ENCODE measurements around the gene GPC5.

GPC5 gene

GRCh38 chr13:91516799-91517198 is 118.4 kb downstream of the GPC5 start:
- Histone ChIP-seq H3K9me3 (ENCODE audit: control insufficient read depth, low read length) (no peaks in the 10 kb centered on the region), H3K27me3 (replicated peaks; ENCODE audit: control insufficient read depth, insufficient read depth, low read length) (no peaks in the 10 kb centered on the region), H3K9ac (ENCODE audit: low read length) (no peak overlapping the region), H3K36me3 (ENCODE audit: control insufficient read depth, insufficient read depth, low read length, severe bottlenecking) (no peaks in the 10 kb centered on the region), H3K4me1 (ENCODE audit: control insufficient read depth, insufficient read depth, low read length) (no peaks in the 10 kb centered on the region), H3K4me3 (ENCODE audit: low read length) (no peak overlapping the region)
- DNase-seq (ENCODE audit: low read depth) = no peak

GRCh38 chr13:91520952-91521351 is 122.5 kb downstream of the GPC5 start:
- no peaks in the 10 kb centered on the region for H3K9me3 ChIP-seq (ENCODE audit: control insufficient read depth, low read length)
- no peaks in the 10 kb centered on the region for H3K27me3 ChIP-seq (replicated peaks; ENCODE audit: control insufficient read depth, insufficient read depth, low read length)
- H3K9ac ChIP-seq (ENCODE audit: low read length) = no peak overlapping the region
- H3K4me3 ChIP-seq (ENCODE audit: low read length) = no peak overlapping the region
- DNase-seq (ENCODE audit: low read depth) = no peak
- no peaks in the 10 kb centered on the region for H3K4me1 ChIP-seq (ENCODE audit: control insufficient read depth, insufficient read depth, low read length)
- no peaks in the 10 kb centered on the region for H3K36me3 ChIP-seq (ENCODE audit: control insufficient read depth, insufficient read depth, low read length, severe bottlenecking)

- no peaks in the 10 kb centered on the region for H3K9me3 ChIP-seq (ENCODE audit: control insufficient read depth, low read length)
- H3K4me3 ChIP-seq (ENCODE audit: low read length) = no peak overlapping the region
- no peaks in the 10 kb centered on the region for H3K27me3 ChIP-seq (replicated peaks; ENCODE audit: control insufficient read depth, insufficient read depth, low read length)
- H3K36me3 ChIP-seq (ENCODE audit: control insufficient read depth, insufficient read depth, low read length, severe bottlenecking) = no peaks in the 10 kb centered on the region
- no peak for DNase-seq (ENCODE audit: low read depth)
- H3K4me1 ChIP-seq (ENCODE audit: control insufficient read depth, insufficient read depth, low read length) = no peaks in the 10 kb centered on the region
- no peak overlapping the region for H3K9ac ChIP-seq (ENCODE audit: low read length)
These were observed 124.7 kb downstream of the GPC5 start for GRCh38 chr13:91523116-91523515.

- Histone ChIP-seq H3K9me3 (ENCODE audit: control insufficient read depth, low read length) (no peaks in the 10 kb centered on the region), H3K27me3 (replicated peaks; ENCODE audit: control insufficient read depth, insufficient read depth, low read length) (no peaks in the 10 kb centered on the region), H3K36me3 (ENCODE audit: control insufficient read depth, insufficient read depth, low read length, severe bottlenecking) (no peaks in the 10 kb centered on the region), H3K4me3 (ENCODE audit: low read length) (no peak overlapping the region), H3K9ac (ENCODE audit: low read length) (no peak overlapping the region), H3K4me1 (ENCODE audit: control insufficient read depth, insufficient read depth, low read length) (no peaks in the 10 kb centered on the region)
- DNase-seq (ENCODE audit: low read depth) = no peak
These were observed 128.2 kb downstream of the GPC5 start for GRCh38 chr13:91526543-91527033.

GRCh38 chr13:91529739-91530482 is 131.5 kb downstream of the GPC5 start:
- no peaks in the 10 kb centered on the region for H3K27me3 ChIP-seq (replicated peaks; ENCODE audit: control insufficient read depth, insufficient read depth, low read length)
- no peak for DNase-seq (ENCODE audit: low read depth)
- H3K9me3 ChIP-seq (ENCODE audit: control insufficient read depth, low read length) = no peaks in the 10 kb centered on the region
- no peaks in the 10 kb centered on the region for H3K4me1 ChIP-seq (ENCODE audit: control insufficient read depth, insufficient read depth, low read length)
- H3K36me3 ChIP-seq (ENCODE audit: control insufficient read depth, insufficient read depth, low read length, severe bottlenecking) = no peaks in the 10 kb centered on the region
- H3K9ac ChIP-seq (ENCODE audit: low read length) = no peak overlapping the region
- no peak overlapping the region for H3K4me3 ChIP-seq (ENCODE audit: low read length)

- H3K9me3 ChIP-seq (ENCODE audit: control insufficient read depth, low read length) = no peaks in the 10 kb centered on the region
- H3K36me3 ChIP-seq (ENCODE audit: control insufficient read depth, insufficient read depth, low read length, severe bottlenecking) = no peaks in the 10 kb centered on the region
- H3K4me1 ChIP-seq (ENCODE audit: control insufficient read depth, insufficient read depth, low read length) = no peaks in the 10 kb centered on the region
- H3K9ac ChIP-seq (ENCODE audit: low read length) = no peak overlapping the region
- H3K4me3 ChIP-seq (ENCODE audit: low read length) = no peak overlapping the region
- no peaks in the 10 kb centered on the region for H3K27me3 ChIP-seq (replicated peaks; ENCODE audit: control insufficient read depth, insufficient read depth, low read length)
- no peak for DNase-seq (ENCODE audit: low read depth)
These were observed 133.2 kb downstream of the GPC5 start for GRCh38 chr13:91531646-91532045.

- Histone ChIP-seq H3K4me1 (ENCODE audit: control insufficient read depth, insufficient read depth, low read length) (no peaks in the 10 kb centered on the region), H3K4me3 (ENCODE audit: low read length) (no peak overlapping the region), H3K36me3 (ENCODE audit: control insufficient read depth, insufficient read depth, low read length, severe bottlenecking) (no peaks in the 10 kb centered on the region), H3K9me3 (ENCODE audit: control insufficient read depth, low read length) (no peaks in the 10 kb centered on the region), H3K9ac (ENCODE audit: low read length) (no peak overlapping the region), H3K27me3 (replicated peaks; ENCODE audit: control insufficient read depth, insufficient read depth, low read length) (no peaks in the 10 kb centered on the region)
- DNase-seq (ENCODE audit: low read depth) = no peak
These were observed 134.9 kb downstream of the GPC5 start for GRCh38 chr13:91533354-91533753.

GRCh38 chr13:91534996-91535395 is 136.6 kb downstream of the GPC5 start:
- H3K36me3 ChIP-seq (ENCODE audit: control insufficient read depth, insufficient read depth, low read length, severe bottlenecking) = no peaks in the 10 kb centered on the region
- no peak overlapping the region for H3K4me3 ChIP-seq (ENCODE audit: low read length)
- no peaks in the 10 kb centered on the region for H3K27me3 ChIP-seq (replicated peaks; ENCODE audit: control insufficient read depth, insufficient read depth, low read length)
- no peaks in the 10 kb centered on the region for H3K9me3 ChIP-seq (ENCODE audit: control insufficient read depth, low read length)
- DNase-seq (ENCODE audit: low read depth) = no peak
- H3K4me1 ChIP-seq (ENCODE audit: control insufficient read depth, insufficient read depth, low read length) = no peaks in the 10 kb centered on the region
- H3K9ac ChIP-seq (ENCODE audit: low read length) = no peak overlapping the region

GRCh38 chr13:91537376-91537775 is 139.0 kb downstream of the GPC5 start:
- H3K36me3 ChIP-seq (ENCODE audit: control insufficient read depth, insufficient read depth, low read length, severe bottlenecking) = no peaks in the 10 kb centered on the region
- H3K9me3 ChIP-seq (ENCODE audit: control insufficient read depth, low read length) = no peaks in the 10 kb centered on the region
- DNase-seq (ENCODE audit: low read depth) = no peak
- H3K27me3 ChIP-seq (replicated peaks; ENCODE audit: control insufficient read depth, insufficient read depth, low read length) = no peaks in the 10 kb centered on the region
- H3K4me3 ChIP-seq (ENCODE audit: low read length) = no peak overlapping the region
- no peak overlapping the region for H3K9ac ChIP-seq (ENCODE audit: low read length)
- no peaks in the 10 kb centered on the region for H3K4me1 ChIP-seq (ENCODE audit: control insufficient read depth, insufficient read depth, low read length)

- no peak overlapping the region for H3K4me3 ChIP-seq (ENCODE audit: low read length)
- no peak overlapping the region for H3K9ac ChIP-seq (ENCODE audit: low read length)
- H3K27me3 ChIP-seq (replicated peaks; ENCODE audit: control insufficient read depth, insufficient read depth, low read length) = no peaks in the 10 kb centered on the region
- H3K9me3 ChIP-seq (ENCODE audit: control insufficient read depth, low read length) = no peaks in the 10 kb centered on the region
- H3K4me1 ChIP-seq (ENCODE audit: control insufficient read depth, insufficient read depth, low read length) = no peaks in the 10 kb centered on the region
- no peaks in the 10 kb centered on the region for H3K36me3 ChIP-seq (ENCODE audit: control insufficient read depth, insufficient read depth, low read length, severe bottlenecking)
- DNase-seq (ENCODE audit: low read depth) = no peak
These were observed 141.1 kb downstream of the GPC5 start for GRCh38 chr13:91539286-91540157.

GRCh38 chr13:91540158-91540736 is 141.8 kb downstream of the GPC5 start:
- Histone ChIP-seq H3K36me3 (ENCODE audit: control insufficient read depth, insufficient read depth, low read length, severe bottlenecking) (no peaks in the 10 kb centered on the region), H3K9me3 (ENCODE audit: control insufficient read depth, low read length) (no peaks in the 10 kb centered on the region), H3K4me1 (ENCODE audit: control insufficient read depth, insufficient read depth, low read length) (no peaks in the 10 kb centered on the region), H3K9ac (ENCODE audit: low read length) (no peak overlapping the region), H3K4me3 (ENCODE audit: low read length) (no peak overlapping the region), H3K27me3 (replicated peaks; ENCODE audit: control insufficient read depth, insufficient read depth, low read length) (no peaks in the 10 kb centered on the region)
- DNase-seq (ENCODE audit: low read depth) = no peak

Data from adipocyte (in vitro differentiated cells).